CD14-positive monocyte (primary cell): ENCODE measurements around the gene OGN. TPM values are rescaled to one million over a fixed set of nuclear protein-coding genes. Genes with fewer than 3 reads are reported as not detected.

ENCODE experiments used
- DNase-seq, 3 donors: peaks; one replicate each; pipeline ENCODE4 v3.0.0-alpha.2; 2011 to 2022
- H2AFZ ChIP-seq: 2 replicates; pipeline ENCODE4 v1.6.0; 2012; ENCODE audit warnings: mild to moderate bottlenecking, low read depth, low read length, inconsistent platforms; ENCODE audit not compliant: insufficient read depth, poor library complexity, severe bottlenecking
- H3K27ac ChIP-seq, 2 donors: 1 replicate in 1 of 2; 2 replicates in 1 of 2; pipeline ENCODE4 v1.5.1; 2012 to 2013; ENCODE audit warnings: low read length in 2 of 2, control low read depth in 1 of 2, inconsistent platforms in 1 of 2, low read depth in 1 of 2, mild to moderate bottlenecking in 1 of 2
- H3K27me3 ChIP-seq, 2 donors: one replicate each; pipeline versions ENCODE4 v1.6.0 to v1.6.1; 2011 to 2013; ENCODE audit warnings: low read length in 2 of 2; ENCODE audit not compliant: control insufficient read depth in 2 of 2, insufficient read depth in 2 of 2
- H3K36me3 ChIP-seq, 2 donors: replicated peaks in 1 of 2; 1 replicate in 1 of 2; 2 replicates in 1 of 2; pipeline versions ENCODE4 v1.5.1 to v1.6.1; 2012 to 2013; ENCODE audit warnings: low read length in 2 of 2, control low read depth in 1 of 2, inconsistent platforms in 1 of 2, mild to moderate bottlenecking in 1 of 2; ENCODE audit not compliant: insufficient read depth in 2 of 2, control insufficient read depth in 1 of 2
- H3K4me1 ChIP-seq, 2 donors: 1 replicate in 1 of 2; 2 replicates in 1 of 2; pipeline versions ENCODE4 v1.5.1 to v1.6.1; 2012 to 2013; ENCODE audit warnings: low read length in 2 of 2, control low read depth in 1 of 2, inconsistent platforms in 1 of 2, mild to moderate bottlenecking in 1 of 2, moderate library complexity in 1 of 2; ENCODE audit not compliant: insufficient read depth in 2 of 2, control insufficient read depth in 1 of 2
- H3K4me2 ChIP-seq: replicated peaks from 2 replicates; pipeline ENCODE3; 2012; ENCODE audit warnings: low read length, moderate library complexity, mild to moderate bottlenecking; ENCODE audit not compliant: poor library complexity, severe bottlenecking; ENCODE audit errors: extremely low read depth
- H3K4me3 ChIP-seq, 3 experiments: fragments of 200-600 bp in 1 of 3; sonication (generic) in 1 of 3; replicated peaks in 1 of 3; 1 replicate in 2 of 3; 2 replicates in 1 of 3; pipeline ENCODE4 v1.5.1; 2011 to 2013; ENCODE audit warnings: low read length in 3 of 3, mild to moderate bottlenecking in 3 of 3, control low read depth in 2 of 3, low read depth in 2 of 3, inconsistent platforms in 1 of 3, moderate library complexity in 1 of 3
- H3K79me2 ChIP-seq: 2 replicates; pipeline ENCODE4 v1.6.0; 2012; ENCODE audit warnings: mild to moderate bottlenecking, control low read depth, inconsistent platforms, low read length, moderate library complexity; ENCODE audit not compliant: insufficient read depth
- H3K9ac ChIP-seq: 2 replicates; pipeline ENCODE4 v1.6.0; 2017; ENCODE audit warnings: low read length, mild to moderate bottlenecking; ENCODE audit not compliant: insufficient read depth, poor library complexity, severe bottlenecking
- H3K9me3 ChIP-seq, 2 donors: replicated peaks in 1 of 2; 1 replicate in 1 of 2; 2 replicates in 1 of 2; pipeline versions ENCODE4 v1.5.1 to v1.6.1; 2012 to 2013; ENCODE audit warnings: low read length in 2 of 2, control low read depth in 1 of 2; ENCODE audit not compliant: control insufficient read depth in 1 of 2, insufficient read depth in 1 of 2
- H4K20me1 ChIP-seq: 2 replicates; pipeline ENCODE4 v1.6.0; 2012; ENCODE audit warnings: mild to moderate bottlenecking, low read length, control low read depth, moderate library complexity; ENCODE audit not compliant: insufficient read depth
- H3K27ac Mint-ChIP-seq, 7 donors: one replicate each; pipeline ENCODE4 v1.8.0; 2020; ENCODE audit warnings: mild to moderate bottlenecking in 7 of 7, mixed read lengths in 7 of 7, moderate library complexity in 6 of 7, inconsistent platforms in 2 of 7
- H3K27me3 Mint-ChIP-seq, 3 donors: one replicate each; pipeline ENCODE4 v1.8.0; 2021 to 2022; ENCODE audit warnings: low read depth in 3 of 3, mild to moderate bottlenecking in 3 of 3, mixed read lengths in 3 of 3, moderate library complexity in 3 of 3, inconsistent platforms in 1 of 3
- H3K36me3 Mint-ChIP-seq, 2 donors: one replicate each; pipeline ENCODE4 v1.8.0; 2020; ENCODE audit warnings: mixed read lengths in 2 of 2, inconsistent platforms in 1 of 2, mild to moderate bottlenecking in 1 of 2
- H3K4me1 Mint-ChIP-seq: one replicate; pipeline ENCODE4 v1.8.0; 2020; ENCODE audit warnings: mild to moderate bottlenecking, mixed read lengths
- H3K4me3 Mint-ChIP-seq, 2 donors: one replicate each; pipeline ENCODE4 v1.8.0; 2020; ENCODE audit warnings: mild to moderate bottlenecking in 2 of 2, mixed read lengths in 2 of 2, moderate library complexity in 1 of 2
- H3K9me3 Mint-ChIP-seq, 7 donors: one replicate each; pipeline ENCODE4 v1.8.0; 2020 to 2022; ENCODE audit warnings: mixed read lengths in 7 of 7, mild to moderate bottlenecking in 6 of 7, moderate library complexity in 6 of 7, inconsistent platforms in 2 of 7
- CTCF ChIP-seq: fragments of 200-600 bp; IDR thresholded peaks from one replicate; pipeline ENCODE4 v1.8.0; 2022; ENCODE audit warnings: antibody characterized with exemption, mild to moderate bottlenecking
- WGBS: methylation state at CpG from one replicate; pipeline ENCODE4 v1.1.5; 2013; ENCODE audit warnings: missing lambda C conversion rate; ENCODE audit not compliant: insufficient coverage; 5-methylcytosine and 5-hydroxymethylcytosine counted together
- intact Hi-C, 2 donors: fragments of 100-400 bp; cut with micrococcal nuclease; formaldehyde crosslinking; loops; one replicate each; pipeline versions ENCODE4 v1.15.0 to v1.15.1; 2023
- polyA plus RNA-seq, 3 donors: library from polyadenylated mRNA; depleted of rRNA in 1 of 3; unstranded in 2 of 3; stranded (reverse) in 1 of 3; fragments of 300-500 nt in 2 of 3; fragments of >200 nt in 1 of 3; fragmentation: Illumina TruSeq in 2 of 3; gene quantifications; 1 replicate in 2 of 3; 2 replicates in 1 of 3; pipeline ENCODE4 v1.2.3, GENCODE V29; 2012 to 2021

OGN gene
- polyA plus RNA-seq, 3 donors, result not detected

- Mint-ChIP-seq H3K36me3 (no peaks in the 10 kb centered on the region), H3K4me3 (no peak overlapping the region), H3K27ac (no peak overlapping the region), H3K4me1 (peaks cover 16% of the 10 kb centered on the region), H3K9me3 (no peaks in the 10 kb centered on the region), H3K27me3 (no peaks in the 10 kb centered on the region)
- H3K9ac ChIP-seq, result no peak overlapping the region
- no peaks in the 10 kb centered on the region for H3K27me3 ChIP-seq
- H3K79me2 ChIP-seq, result no peaks in the 10 kb centered on the region
- DNase-seq, result no peak
- no peak overlapping the region for H3K4me3 ChIP-seq
- H2AFZ ChIP-seq, result no peak overlapping the region
- no peaks in the 10 kb centered on the region for H4K20me1 ChIP-seq
- H3K9me3 ChIP-seq, result no peaks in the 10 kb centered on the region
- peaks cover 13 to 14% of the 10 kb centered on the region in 2 donors for H3K4me1 ChIP-seq
- no CpG with 5 or more reads among the region's 5 CpGs for WGBS
- H3K27ac ChIP-seq, result no peak overlapping the region
- H3K4me2 ChIP-seq, result no peak overlapping the region
- TF ChIP-seq CTCF, result no peak
- intact Hi-C loops, result no loop called here
- no peaks in the 10 kb centered on the region for H3K36me3 ChIP-seq
These were observed 1.3 kb downstream of the OGN start for GRCh38 chr9:92402826-92403745.

- Mint-ChIP-seq H3K36me3 (no peaks in the 10 kb centered on the region), H3K4me3 (no peak overlapping the region), H3K27ac (no peak overlapping the region), H3K9me3 (no peaks in the 10 kb centered on the region), H3K4me1 (peaks cover 16% of the 10 kb centered on the region), H3K27me3 (no peaks in the 10 kb centered on the region)
- no peak for TF ChIP-seq CTCF
- intact Hi-C loops, result no loop called here
- Histone ChIP-seq H3K4me3 (no peak overlapping the region), H3K27ac (no peak overlapping the region), H3K9ac (no peak overlapping the region), H3K36me3 (no peaks in the 10 kb centered on the region), H3K4me1 (peaks cover 13 to 14% of the 10 kb centered on the region in 2 donors), H3K27me3 (no peaks in the 10 kb centered on the region), H4K20me1 (no peaks in the 10 kb centered on the region), H3K9me3 (no peaks in the 10 kb centered on the region), H3K79me2 (no peaks in the 10 kb centered on the region), H2AFZ (no peak overlapping the region), H3K4me2 (no peak overlapping the region)
- DNase-seq, result no peak
- WGBS, result no CpG with 5 or more reads among the region's 1 CpG
These were observed 2.0 kb downstream of the OGN start for GRCh38 chr9:92402360-92402759.
